Measurements from ENCODE around the gene CAPN11.

DNA sequence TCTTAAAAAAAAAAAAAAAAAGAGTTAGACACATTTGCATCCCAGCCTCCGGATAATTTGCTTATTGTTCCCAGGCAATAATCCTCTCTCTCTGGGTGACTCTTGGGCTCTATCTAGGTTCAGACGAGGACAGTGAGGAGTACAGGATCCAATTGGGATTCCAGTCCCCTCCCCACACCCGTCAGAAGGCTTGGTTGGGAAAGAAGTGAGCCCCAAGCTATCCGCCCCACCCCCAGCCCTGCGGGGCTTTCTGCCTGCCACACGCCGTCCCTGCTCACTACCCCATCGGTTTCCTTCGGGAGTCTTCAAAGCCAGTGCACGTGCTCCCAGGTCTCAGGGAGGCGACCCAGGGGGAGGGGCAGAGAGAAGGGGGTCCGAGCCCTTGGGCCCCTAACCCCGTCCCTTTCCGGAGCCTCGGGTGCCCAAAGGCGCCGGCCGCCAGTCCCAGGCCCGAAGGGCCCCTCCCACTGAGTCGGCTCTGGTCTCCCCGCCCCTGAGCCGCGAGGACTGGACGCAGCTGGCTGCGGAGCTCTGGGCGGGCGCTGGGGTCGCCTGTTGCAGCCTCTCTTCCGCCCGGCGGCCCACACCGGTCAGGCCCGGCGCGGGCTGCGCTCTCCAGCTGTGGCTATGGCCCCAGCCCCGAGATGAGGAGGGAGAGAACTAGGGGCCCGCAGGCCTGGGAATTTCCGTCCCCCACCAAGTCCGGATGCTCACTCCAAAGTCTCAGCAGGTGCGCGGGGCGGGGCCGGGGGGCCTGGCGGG lies 60.6 kb downstream of the CAPN11 start:
- TF ChIP-seq, protein P1, sequence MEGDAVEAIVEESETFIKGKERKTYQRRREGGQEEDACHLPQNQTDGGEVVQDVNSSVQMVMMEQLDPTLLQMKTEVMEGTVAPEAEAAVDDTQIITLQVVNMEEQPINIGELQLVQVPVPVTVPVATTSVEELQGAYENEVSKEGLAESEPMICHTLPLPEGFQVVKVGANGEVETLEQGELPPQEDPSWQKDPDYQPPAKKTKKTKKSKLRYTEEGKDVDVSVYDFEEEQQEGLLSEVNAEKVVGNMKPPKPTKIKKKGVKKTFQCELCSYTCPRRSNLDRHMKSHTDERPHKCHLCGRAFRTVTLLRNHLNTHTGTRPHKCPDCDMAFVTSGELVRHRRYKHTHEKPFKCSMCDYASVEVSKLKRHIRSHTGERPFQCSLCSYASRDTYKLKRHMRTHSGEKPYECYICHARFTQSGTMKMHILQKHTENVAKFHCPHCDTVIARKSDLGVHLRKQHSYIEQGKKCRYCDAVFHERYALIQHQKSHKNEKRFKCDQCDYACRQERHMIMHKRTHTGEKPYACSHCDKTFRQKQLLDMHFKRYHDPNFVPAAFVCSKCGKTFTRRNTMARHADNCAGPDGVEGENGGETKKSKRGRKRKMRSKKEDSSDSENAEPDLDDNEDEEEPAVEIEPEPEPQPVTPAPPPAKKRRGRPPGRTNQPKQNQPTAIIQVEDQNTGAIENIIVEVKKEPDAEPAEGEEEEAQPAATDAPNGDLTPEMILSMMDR (IDR thresholded peaks at IDR 0.05; ENCODE audit: extremely low read depth in 1 of 2, insufficient read depth in 1 of 2, low read depth in 1 of 2, low read length in 2 of 2), result no peak
- TF ChIP-seq POLR2AphosphoS5 (IDR thresholded peaks at IDR 0.05; ENCODE audit: insufficient read depth, low read depth, low read length) (peak; percentile 98), EZH2 (IDR thresholded peaks at IDR 0.05; ENCODE audit: borderline replicate concordance, low read depth, low read length, severe bottlenecking) (no peak), POLR2A (IDR thresholded peaks at IDR 0.05; ENCODE audit: low read depth, low read length) (peak; percentile 58)

Measured in endothelial cell of umbilical vein (primary cell).